HG02623 (cell line): ENCODE measurements around the gene MACROH2A2.
A peak's percentile ranks its signal among the peaks of the same experiment; 100 is the strongest.

Experiments used
- ATAC-seq: cut with Tn5 transposase; IDR thresholded peaks from one replicate; pipeline ENCODE4 v1.9.1; 2021; ENCODE audit warnings: moderate library complexity; ENCODE audit not compliant: unreplicated experiment

MACROH2A2 gene

DNA sequence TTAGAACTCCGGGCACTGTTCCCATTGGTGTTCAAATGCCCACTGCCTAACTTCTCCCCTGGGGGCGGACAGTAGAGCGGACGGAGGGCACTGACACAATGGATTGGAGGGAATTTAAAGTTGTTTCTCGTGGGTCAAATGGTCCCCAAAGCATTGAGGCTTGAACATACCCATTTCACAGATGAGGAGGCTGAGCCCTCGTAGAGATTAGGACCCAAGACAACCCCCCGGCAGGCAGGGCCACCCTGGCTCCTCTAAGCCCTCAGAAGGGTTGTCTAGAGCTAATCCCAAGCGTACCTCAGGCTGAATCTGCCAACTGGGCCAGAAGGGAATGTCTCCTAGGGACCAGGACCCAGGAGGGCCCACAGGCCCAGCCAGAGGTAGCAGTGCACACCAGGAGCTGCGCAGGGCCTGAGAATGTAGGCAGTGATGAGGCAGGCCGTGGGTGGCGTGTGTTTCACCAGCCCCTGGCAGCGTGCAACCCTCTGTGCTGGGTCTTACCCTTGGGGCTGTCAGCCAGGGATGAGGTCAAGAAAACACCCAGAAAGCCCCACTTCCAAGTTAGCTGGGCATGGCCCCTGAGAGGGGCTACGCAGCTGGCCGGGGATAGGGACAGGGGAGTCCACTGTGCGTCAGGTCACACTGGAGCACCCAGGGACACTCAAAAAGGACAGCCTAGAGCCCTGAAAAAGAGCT lies 74.2 kb downstream of the MACROH2A2 start:
- ATAC-seq: no peak

DNA sequence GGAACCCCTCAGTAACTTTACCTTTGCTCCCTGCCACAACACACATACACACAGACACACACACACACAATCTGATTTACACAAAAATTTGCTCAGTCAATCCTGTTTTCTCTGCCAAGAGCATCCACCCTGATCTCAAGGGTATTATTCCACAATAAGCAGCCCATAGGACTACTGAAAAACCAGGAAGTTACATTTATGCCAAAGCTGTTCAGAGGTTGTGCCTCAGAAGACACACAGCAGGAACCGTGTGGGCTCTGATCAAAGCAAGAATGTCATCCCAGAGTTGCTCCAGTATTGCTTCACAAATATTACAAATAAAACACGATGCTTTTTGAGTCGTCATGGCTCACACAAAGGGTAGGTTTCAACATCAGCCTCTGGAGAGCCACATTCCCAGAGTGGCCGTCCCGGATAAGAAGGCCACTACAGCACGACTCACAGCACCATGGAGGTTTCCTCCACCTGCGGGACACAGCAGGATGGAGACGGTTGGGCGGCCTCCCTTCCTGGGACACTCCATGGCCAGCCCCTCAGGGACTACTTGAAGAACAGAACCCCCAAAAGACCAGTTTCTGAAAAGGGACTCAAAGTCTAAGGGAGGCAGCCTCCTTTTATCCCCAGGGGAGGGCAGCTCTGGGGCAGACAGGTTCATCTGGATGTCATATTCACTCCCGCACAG lies 78.4 kb downstream of the MACROH2A2 start:
- ATAC-seq: no peak

DNA sequence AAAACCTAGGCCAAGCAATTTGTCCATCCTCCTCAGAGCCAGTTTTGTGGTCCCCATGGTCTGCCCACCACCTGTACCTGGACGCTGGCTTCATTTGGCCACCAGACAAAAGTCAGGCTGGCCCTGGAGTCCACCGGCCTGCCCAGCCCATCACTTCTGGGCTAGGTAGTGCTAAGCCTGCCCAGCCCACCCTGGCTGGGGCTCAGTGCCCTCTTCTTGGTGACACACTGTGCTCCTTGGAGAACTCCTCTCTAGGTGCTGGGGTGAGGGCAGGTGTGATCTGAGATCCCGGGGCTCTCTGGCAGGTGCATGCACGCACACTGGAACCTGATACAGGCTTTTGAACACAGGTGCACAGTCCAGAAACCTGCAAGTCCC lies 78.9 kb downstream of the MACROH2A2 start:
- no peak for ATAC-seq

DNA sequence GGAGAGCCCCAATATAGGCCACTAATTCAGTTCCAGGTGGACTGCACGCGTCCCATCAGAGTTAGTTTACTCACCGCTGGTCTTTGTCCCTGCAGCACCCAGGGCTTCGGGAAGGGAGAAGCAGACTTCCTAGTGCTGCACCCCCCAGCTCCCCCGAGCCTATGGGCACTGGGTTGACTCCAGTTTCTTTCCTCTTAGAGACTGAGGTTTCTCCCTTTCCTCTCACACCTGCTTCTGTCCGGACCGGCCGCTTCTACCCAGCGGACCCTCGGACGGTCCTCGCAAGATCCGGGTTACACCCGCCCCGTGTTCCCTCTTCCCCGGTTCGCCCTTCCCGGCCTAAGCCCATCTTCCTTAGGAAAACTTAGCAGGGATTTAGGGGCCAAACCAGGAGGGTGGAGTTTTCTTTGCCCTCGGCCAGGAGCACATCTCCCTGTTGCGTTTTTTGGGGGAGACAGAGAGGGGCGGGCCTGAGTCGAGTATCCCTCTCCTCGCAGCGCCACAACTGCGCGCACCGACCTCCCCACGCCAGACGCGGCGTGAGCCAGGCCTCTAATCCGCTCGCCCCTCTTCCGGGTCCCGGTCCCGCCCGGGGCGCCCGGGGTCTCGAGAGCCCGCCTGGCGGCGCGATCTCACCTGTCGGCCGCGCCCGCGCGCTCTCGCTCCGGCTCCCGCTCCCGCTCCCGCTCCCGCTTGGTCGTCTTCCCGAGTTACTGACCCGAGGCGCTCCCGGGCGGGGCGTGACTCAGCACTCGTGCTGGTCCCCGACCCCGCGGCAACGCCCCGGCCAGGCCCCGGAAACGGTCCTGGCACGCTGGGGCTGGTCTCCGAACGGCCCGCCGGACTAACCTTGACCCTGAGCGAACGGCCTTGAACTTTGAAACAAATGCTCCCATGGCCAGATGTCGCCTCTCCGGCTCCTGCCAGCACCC lies 79.7 kb downstream of the MACROH2A2 start, which contains the start of gene AIFM2:
Gene AIFM2, minus strand, starts transcription at position 728 of the 932 bp plus-strand sequence. CDS start 8,741 bp downstream, outside the sequence.
- peak; percentile 78 for ATAC-seq

DNA sequence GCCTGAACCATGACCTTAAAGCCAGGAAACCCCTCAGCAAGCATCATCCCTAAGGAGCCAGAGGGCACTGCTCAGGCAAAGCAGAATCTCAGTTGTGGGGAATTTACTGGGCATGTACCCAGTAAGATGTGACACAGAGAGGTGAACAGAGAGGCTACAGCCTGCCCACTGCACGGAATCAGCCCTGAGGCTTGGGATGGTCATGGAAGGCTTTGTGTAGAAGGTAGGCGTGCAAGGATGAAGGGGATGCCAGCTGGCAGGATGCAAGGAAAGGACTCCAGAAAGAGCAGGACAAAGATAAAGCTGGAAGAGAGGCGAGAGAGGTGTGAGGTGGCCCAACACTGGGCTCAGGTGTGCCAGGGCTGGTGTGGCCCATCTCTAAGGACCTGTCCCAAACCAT lies 82.4 kb downstream of the MACROH2A2 start:
- ATAC-seq: no peak

DNA sequence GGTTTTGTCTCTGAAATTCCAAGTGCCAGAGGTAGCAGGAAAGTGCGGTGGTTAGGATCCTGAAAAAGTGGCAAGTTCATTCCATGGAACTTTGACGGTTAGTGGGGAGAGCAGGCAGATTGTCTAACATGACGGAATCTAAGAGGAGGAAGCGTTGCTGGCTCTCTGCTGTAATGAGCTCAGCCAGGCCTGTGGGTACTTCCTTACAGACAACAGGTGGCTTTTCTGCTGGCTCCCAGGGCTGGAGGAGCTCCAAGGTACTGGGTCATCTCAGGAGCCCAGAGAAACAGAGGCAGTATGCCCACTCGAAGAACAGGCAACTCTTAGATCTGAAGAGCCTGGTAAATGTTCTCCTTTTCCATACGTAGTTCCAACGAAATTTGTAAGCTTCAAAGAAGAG lies 83.0 kb downstream of the MACROH2A2 start:
- ATAC-seq: no peak

DNA sequence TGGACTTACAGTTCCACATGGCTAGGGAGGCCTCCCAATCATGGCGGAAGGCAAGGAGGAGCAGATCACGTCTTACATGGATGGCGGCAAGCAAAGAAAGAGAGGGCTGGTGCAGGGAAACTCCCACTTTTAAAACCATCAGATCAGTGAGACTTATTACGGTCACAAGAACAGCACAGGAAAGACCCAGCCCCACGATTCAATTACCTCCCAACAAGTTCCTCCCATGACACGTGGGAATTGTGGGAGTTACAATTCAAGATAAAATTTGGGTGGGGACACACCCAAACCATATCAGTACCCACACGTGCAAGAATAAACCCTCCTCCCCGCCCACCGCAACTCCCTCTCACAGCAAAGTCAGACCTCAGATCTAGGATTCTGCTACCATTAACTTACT lies 84.5 kb downstream of the MACROH2A2 start:
- ATAC-seq: no peak

DNA sequence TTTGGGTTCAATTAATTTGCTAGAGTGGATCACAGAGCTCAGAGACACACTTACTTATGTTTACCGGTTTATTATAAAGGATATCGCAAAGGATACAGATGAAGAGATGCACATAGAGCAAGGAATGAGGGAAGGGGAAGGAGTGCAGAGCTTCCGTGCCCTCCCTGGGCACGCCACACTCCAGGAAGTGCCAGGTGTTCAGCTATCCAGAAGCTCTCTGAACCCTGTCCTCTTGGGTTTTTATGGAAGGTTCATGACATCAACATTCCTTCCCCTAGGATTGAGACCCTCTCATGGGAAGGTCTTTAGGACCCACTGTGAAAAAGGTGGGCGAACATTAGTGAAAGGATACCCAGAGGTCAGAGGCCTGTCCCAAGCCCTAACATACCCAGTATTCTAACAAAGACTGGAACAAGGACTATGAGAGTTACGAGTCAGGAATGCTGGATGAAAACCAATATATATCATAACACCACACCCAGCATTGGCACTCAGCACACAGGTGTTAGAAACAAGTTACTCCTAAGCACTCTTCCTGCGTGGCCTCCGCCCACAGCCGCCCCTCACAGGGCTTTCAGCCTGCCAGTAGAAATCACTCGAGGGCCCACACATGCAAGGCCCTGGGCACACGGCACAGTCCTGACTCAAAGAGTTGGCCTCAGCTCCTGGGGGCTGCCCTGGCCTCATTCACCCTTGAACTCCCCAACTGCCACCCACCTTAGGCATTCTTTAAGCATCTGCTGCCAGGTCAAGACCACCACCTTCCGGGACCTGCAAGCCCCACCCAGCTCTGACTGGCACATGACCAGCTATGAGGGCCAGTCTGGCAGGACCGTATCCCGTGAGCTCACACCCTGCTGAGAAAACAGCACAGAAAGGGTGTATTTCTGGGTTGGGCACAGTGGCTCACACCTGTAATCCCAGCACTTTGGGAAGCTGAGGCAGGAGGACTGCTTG lies 85.6 kb downstream of the MACROH2A2 start:
- no peak for ATAC-seq

DNA sequence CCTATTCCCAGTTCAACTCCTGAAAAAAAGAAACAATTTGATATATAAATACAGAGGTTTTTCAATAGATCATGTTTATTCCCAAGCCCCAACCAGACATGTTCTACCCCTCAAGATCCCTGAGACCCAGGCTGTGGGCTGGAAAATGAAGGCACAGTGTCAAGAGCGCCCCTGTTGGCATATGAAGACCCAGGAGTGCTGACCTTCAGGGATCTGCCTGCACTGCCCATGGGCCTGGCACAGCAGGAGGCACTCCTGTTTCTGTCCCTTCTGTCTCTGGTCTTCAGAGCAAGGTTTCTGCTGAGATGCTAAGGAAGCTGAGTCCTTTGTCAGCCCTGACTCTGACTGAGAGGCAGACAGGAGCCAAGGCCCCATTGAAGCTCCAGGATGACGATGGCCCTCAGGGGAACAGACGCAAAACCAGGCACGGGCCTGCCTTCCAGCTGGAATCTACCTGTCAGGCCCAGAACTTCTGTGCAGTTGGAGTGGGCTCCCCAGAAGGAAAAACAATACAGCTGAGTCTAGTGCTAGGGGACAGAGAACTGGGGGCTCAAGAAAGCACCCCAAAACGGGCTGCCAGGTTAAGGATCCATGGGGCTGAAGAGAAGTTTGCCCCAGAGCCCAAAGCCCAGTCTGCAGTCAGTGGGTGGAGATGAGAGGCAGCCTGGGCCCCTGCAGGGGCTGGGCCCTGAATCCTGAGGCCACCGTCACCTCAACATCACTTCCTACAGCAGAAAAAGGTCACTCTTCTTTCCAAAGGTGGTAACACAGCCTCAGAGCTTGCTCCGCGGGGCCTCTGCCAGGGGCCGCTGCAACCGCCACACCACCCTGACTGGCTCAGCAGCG lies 86.7 kb downstream of the MACROH2A2 start:
- no peak for ATAC-seq

DNA sequence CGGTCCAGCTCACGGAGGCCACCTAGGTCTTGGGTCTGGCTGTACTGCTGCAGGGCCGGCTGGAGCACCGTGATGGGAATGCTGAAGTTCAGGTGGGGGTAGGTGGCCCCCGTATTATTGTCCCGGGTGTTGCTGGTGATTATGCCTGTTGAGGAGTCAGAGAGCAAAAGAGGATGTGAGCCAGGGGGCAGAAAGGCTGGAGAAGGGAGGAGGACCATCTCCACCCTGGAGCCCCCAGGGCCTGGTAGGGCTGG lies 87.3 kb downstream of the MACROH2A2 start:
- ATAC-seq: no peak

DNA sequence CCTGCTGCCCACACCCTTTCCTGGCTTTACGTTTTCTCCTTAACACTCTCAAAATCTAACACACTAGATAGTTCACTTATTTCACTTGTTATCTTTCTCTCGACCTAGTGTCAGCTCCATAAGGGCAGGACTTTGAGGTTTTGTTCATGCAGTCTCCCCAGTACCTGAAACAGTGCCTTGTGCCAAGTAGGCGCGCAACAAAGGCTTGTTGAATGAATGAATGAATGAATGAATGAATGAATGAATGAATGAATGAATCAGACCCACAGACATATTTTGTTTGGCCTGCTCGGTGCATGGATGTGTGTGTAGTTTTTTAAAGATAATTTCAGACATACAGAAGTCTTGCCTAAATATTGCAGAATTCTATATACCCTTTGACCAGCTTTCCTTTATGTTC lies 87.7 kb downstream of the MACROH2A2 start:
- ATAC-seq: no peak

DNA sequence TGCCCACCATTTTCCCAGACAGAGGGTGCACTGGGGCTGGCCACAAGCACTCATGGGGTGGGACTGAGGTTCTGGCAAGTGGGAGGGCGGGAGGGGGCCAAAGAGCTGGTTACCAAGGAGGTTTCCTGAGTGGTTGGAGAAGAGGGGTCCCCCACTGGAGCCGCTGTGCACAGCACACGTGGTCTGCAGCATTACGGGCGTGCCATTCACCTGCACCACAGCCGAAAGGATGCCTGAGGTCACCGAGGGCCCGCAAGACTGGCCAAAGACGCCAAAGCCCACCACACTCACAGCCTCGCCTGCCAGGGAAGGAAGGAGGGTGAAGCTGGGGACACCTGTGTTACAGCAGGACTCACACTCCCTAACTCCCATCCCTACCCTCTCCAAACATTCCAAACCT lies 89.9 kb downstream of the MACROH2A2 start:
- no peak for ATAC-seq

DNA sequence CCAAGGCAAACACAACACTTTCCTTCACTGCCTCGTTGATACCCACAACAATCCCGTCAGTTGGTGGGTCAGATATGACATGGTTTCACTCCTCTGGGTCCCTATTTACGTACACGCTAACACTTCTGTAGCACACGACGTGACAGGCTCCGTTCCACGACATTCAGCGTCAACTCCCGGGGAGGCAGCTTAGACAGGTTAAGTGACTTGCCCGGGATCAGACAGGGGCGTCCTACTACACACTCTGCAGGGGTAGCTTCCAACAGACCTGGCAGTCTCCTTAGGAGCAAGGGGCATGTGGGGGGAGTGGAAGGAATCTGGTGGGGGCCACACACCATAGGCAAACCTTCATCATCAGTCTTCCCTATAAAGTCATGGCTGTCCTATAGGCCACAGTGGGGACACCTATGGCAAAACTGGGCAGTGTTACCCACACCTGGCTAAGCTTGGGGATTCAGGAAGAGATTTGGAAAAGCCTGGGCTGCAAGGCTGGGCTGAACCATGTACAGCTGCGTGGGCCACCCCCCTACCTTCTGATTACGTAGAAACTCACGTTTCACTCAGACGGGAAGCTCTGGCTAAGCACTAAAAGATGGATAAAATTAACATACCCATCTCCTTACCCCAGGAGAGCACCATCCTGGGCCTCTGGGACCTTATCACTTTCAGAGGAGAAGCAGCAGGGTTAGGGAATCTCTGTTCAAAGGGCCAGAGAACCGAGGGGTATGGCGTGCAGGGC lies 91.9 kb downstream of the MACROH2A2 start:
- ATAC-seq: no peak

DNA sequence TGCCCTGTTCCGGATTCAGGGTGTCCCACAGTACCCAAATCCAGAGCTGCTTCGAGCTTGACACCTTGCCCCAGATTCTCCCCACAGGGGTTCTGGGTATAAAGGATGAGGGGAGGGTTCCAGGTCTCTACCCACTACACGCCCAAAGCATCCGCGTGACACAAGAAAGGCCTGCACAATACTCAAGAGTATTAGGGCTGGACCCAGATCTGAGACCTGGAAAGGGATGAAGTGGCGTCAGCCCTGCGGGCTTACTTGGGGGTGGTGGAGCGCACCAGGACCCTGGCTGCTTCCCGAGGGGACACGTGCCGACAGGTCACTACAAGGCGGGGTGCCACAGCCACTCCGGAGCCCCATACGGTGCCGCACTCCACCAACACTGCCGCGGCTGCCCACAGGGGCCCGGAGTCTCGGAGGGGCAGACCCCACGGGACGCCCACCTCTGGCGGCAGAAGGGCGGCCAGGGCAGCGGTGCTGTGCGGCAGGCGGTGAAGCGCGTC lies 92.6 kb downstream of the MACROH2A2 start:
- ATAC-seq: peak; percentile 2

DNA sequence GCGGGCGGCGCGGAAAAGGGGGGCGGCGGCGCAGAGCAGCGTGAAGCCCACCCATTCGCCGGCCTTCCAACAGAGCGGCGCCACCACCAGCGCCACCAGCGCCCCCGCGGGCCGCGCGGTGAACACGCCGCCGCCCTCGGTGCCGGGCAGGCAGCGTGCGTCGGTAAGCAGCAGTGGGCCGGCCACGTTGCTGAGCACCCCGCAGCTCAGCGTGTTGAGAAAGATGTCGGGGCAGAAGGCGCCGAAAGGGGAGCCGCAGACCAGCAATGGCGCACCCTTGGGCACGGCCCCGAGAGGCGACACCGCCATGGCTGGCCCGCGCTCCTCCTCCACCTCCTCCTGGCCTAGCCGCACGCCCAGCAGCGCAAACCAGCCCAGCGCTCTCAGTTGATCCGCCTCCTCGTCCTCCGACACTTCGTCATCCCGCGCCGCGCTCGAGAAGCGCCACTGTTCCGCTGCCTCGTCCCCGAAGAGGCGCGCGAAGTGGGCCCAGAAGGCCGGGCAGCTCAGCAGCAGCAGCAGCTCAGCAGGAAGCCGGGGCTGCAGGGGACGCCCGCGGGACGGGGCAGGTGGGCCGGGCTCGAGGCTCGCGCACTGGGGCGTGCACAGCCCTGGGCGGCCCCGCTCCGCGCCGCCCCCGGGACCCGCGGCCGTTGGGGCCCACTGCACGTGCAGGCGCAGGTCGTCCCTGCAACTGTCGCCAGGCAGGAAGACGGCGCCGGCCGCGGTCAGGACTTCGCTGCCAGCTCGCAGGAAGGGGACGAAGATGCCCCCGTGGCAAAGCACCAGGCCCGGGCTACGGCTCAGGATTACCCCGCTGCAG lies 93.2 kb downstream of the MACROH2A2 start:
- peak; percentile 45 for ATAC-seq

DNA sequence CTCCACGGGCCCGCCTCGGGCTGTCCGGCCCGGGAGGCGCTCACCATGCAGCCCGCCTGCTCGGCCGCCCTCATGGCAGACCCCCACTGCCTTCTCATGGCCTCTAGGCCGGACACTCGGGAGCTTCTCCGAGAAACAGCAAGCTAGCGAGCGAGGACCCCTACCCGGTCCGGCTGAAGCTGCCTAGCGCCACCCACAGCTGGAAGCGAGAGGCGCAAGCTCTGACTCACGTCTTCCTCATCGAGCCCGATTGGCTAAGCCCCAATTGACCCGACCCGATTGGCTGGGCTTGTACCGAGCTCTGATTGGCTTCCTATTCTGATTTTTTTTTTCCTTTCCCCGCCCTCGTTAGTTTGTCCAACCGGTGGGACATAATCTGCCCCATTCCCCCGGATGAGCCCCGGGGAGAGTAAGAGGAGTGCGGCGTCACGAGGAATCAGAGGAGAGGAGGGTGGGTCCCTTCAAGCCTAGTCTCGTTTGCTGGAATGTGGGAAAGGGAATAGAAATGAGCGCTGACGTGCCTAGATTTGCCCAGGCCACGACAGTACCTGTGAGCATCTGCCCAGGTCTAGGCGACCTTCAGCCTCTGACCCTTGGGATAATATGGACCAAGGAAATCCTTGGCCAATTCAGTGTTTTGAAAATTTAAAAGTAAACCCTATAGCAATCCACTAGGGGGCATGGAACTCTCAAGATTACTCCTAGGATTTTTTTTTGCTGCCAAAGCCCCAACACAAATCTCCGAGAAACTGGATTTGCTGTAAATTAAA lies 94.0 kb downstream of the MACROH2A2 start, which contains the start of gene TYSND1:
Gene TYSND1, minus strand, starts transcription at position 212 of the 770 bp plus-strand sequence. Its CDS starts 114 bp downstream, at position 98.
- peak; percentile 92 for ATAC-seq

DNA sequence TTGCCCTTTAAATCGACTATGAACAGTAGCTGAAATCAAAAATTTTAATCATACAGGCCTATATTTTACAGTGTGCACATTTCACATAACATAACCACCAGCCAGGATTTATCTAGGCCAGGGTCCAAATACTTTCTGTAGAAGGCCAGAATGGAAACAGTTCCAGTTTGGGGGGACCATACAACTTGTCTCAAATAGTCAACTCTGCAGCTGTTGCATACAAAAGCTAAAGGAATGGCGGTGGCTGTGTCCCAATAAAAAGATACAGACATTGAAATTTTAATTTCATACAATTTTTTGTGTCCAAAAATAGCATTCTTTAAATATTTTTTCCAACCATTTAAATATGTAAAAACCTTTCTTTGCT lies 94.6 kb downstream of the MACROH2A2 start:
- ATAC-seq: no peak
